ENCODE measurements around the gene ARHGEF26.

The ARHGEF26 gene

DNA sequence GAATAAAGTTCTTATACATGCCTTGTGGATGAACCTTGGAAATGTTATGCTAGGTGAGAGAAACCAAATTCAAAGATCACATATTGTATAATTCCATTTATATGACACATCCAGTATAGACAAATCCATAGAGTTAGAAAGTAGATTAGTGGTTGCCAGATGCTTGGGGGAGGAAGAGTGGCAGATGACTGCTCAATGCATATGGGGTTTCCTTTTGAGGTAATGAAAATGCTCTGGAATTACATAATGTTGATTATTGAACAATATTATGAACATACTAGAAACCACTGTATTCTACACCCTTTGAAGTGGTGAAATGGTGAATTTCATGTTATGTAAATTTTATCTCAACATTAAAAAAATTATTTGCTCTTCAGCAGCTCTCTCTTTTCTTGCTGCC lies 102.3 kb downstream of the ARHGEF26 start:
- H3K9ac ChIP-seq (ENCODE audit: low read depth in 1 of 2, low read length in 2 of 2) = no peak overlapping the region
- no peaks in the 10 kb centered on the region for H3K9me3 ChIP-seq (ENCODE audit: control insufficient read depth in 1 of 2, low read length in 2 of 2)
- no peaks in the 10 kb centered on the region for H3K27me3 ChIP-seq (ENCODE audit: control insufficient read depth in 1 of 2, insufficient read depth in 2 of 2, low read length in 2 of 2)
- H3K27ac ChIP-seq (ENCODE audit: low read depth, low read length) = no peak overlapping the region
- no peak overlapping the region for H3K4me3 ChIP-seq (ENCODE audit: low read depth in 1 of 2, low read length in 2 of 2)
- H3K36me3 ChIP-seq (ENCODE audit: control insufficient read depth in 1 of 2, insufficient read depth in 2 of 2, low read length in 2 of 2) = peaks cover 0 to 4% of the 10 kb centered on the region in 2 donors
- H3K4me1 ChIP-seq (ENCODE audit: control insufficient read depth in 1 of 2, insufficient read depth in 2 of 2, low read length in 2 of 2) = peaks cover 0 to 16% of the 10 kb centered on the region in 2 donors

DNA sequence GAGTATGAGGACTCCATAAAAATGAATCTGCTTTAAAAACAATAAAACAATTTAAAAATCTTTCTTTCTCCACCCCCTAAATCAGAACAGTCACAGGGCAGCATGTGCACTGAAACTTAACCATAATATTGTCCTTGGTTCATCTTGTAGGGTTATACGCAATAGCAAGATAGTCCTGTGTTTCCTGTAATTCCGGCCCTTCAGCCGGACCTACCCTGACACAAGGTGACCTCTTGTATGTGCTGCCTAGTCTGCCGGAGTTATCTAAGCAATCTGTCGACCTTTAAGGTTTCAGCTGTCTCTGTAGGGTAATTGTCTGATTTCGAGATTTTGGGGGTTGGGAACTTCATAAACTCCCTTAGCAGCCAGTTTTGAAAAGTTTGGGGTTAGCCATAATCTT lies 103.2 kb downstream of the ARHGEF26 start:
- no peaks in the 10 kb centered on the region for H3K27me3 ChIP-seq (ENCODE audit: control insufficient read depth in 1 of 2, insufficient read depth in 2 of 2, low read length in 2 of 2)
- H3K27ac ChIP-seq (ENCODE audit: low read depth, low read length) = no peak overlapping the region
- no peak overlapping the region for H3K9ac ChIP-seq (ENCODE audit: low read depth in 1 of 2, low read length in 2 of 2)
- peaks cover 0 to 16% of the 10 kb centered on the region in 2 donors for H3K4me1 ChIP-seq (ENCODE audit: control insufficient read depth in 1 of 2, insufficient read depth in 2 of 2, low read length in 2 of 2)
- H3K9me3 ChIP-seq (ENCODE audit: control insufficient read depth in 1 of 2, low read length in 2 of 2) = no peaks in the 10 kb centered on the region
- peaks cover 0 to 2% of the 10 kb centered on the region in 2 donors for H3K36me3 ChIP-seq (ENCODE audit: control insufficient read depth in 1 of 2, insufficient read depth in 2 of 2, low read length in 2 of 2)
- no peak overlapping the region for H3K4me3 ChIP-seq (ENCODE audit: low read depth in 1 of 2, low read length in 2 of 2)

DNA sequence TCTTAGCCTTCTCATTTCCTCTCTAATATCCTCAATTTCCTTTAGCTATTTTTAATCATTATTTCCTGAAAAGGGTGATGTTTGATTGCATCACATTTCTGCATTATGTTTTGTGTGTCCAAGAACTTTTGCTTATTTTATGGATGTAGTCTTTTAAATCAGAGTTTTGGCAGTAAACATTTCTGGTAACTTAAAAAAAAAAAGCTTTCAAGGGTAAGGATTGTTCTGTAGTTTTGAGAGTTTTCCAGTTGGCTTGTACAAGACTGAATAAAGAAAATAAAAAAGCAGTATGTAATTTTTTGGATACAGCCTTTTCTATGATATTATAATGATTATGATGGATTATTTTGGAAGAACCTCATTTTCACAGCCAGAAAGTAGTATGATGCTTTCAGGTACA lies 103.7 kb downstream of the ARHGEF26 start:
- Histone ChIP-seq H3K9ac (ENCODE audit: low read depth in 1 of 2, low read length in 2 of 2) (no peak overlapping the region), H3K36me3 (ENCODE audit: control insufficient read depth in 1 of 2, insufficient read depth in 2 of 2, low read length in 2 of 2) (peaks cover 0 to 4% of the 10 kb centered on the region in 2 donors), H3K9me3 (ENCODE audit: control insufficient read depth in 1 of 2, low read length in 2 of 2) (no peaks in the 10 kb centered on the region), H3K4me1 (ENCODE audit: control insufficient read depth in 1 of 2, insufficient read depth in 2 of 2, low read length in 2 of 2) (peaks cover 0 to 16% of the 10 kb centered on the region in 2 donors), H3K27ac (ENCODE audit: low read depth, low read length) (no peak overlapping the region), H3K27me3 (ENCODE audit: control insufficient read depth in 1 of 2, insufficient read depth in 2 of 2, low read length in 2 of 2) (no peaks in the 10 kb centered on the region), H3K4me3 (ENCODE audit: low read depth in 1 of 2, low read length in 2 of 2) (no peak overlapping the region)

- H3K9me3 ChIP-seq (ENCODE audit: control insufficient read depth in 1 of 2, low read length in 2 of 2) = no peaks in the 10 kb centered on the region
- H3K27ac ChIP-seq (ENCODE audit: low read depth, low read length) = no peak overlapping the region
- no peak overlapping the region for H3K4me3 ChIP-seq (ENCODE audit: low read depth in 1 of 2, low read length in 2 of 2)
- no peaks in the 10 kb centered on the region for H3K27me3 ChIP-seq (ENCODE audit: control insufficient read depth in 1 of 2, insufficient read depth in 2 of 2, low read length in 2 of 2)
- no peak overlapping the region for H3K9ac ChIP-seq (ENCODE audit: low read depth in 1 of 2, low read length in 2 of 2)
- H3K4me1 ChIP-seq (ENCODE audit: control insufficient read depth in 1 of 2, insufficient read depth in 2 of 2, low read length in 2 of 2) = peaks cover 0 to 16% of the 10 kb centered on the region in 2 donors
- peaks cover 0 to 4% of the 10 kb centered on the region in 2 donors for H3K36me3 ChIP-seq (ENCODE audit: control insufficient read depth in 1 of 2, insufficient read depth in 2 of 2, low read length in 2 of 2)
Measured at GRCh38 chr3:154225536-154225935, 104.3 kb downstream of the ARHGEF26 start.

- H3K27me3 ChIP-seq (ENCODE audit: control insufficient read depth in 1 of 2, insufficient read depth in 2 of 2, low read length in 2 of 2) = no peaks in the 10 kb centered on the region
- H3K9me3 ChIP-seq (ENCODE audit: control insufficient read depth in 1 of 2, low read length in 2 of 2) = no peaks in the 10 kb centered on the region
- H3K36me3 ChIP-seq (ENCODE audit: control insufficient read depth in 1 of 2, insufficient read depth in 2 of 2, low read length in 2 of 2) = peaks cover 0 to 10% of the 10 kb centered on the region in 2 donors
- peaks cover 0 to 14% of the 10 kb centered on the region in 2 donors for H3K4me1 ChIP-seq (ENCODE audit: control insufficient read depth in 1 of 2, insufficient read depth in 2 of 2, low read length in 2 of 2)
- no peak overlapping the region for H3K9ac ChIP-seq (ENCODE audit: low read depth in 1 of 2, low read length in 2 of 2)
- H3K27ac ChIP-seq (ENCODE audit: low read depth, low read length) = no peak overlapping the region
- H3K4me3 ChIP-seq (ENCODE audit: low read depth in 1 of 2, low read length in 2 of 2) = no peak overlapping the region
Measured at GRCh38 chr3:154227531-154227930, 106.3 kb downstream of the ARHGEF26 start.

DNA sequence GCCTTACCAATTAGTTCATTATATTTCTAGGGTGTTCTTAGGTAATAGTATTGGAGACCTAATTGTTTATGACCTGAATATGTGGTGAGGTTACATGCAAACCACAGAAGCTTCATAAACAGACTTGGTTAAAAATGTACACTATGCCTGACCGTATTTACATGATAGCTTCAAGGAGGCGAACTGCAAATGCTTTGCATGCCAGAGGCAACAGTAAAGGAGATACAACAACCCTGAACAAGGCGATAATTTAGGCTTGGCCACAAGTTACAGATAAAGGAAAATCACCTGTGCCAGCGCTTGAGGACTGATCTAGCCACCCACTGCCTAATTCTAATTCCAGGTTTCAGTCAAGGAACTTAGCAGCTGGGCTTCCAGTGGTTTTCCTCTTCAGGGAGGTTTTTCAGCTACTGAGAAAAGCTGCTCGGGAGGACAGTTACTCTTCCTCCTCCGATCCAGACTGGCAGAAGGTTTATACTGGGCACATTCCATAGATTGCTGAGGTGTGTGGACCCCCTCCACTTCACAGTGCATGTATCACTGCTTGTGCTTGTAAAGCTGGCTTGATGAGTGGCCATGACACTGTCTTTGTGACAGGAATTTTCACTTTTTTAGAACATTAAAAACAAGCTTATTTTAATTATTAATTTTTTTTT lies 107.5 kb downstream of the ARHGEF26 start:
- Histone ChIP-seq H3K9me3 (ENCODE audit: control insufficient read depth in 1 of 2, low read length in 2 of 2) (no peaks in the 10 kb centered on the region), H3K27me3 (ENCODE audit: control insufficient read depth in 1 of 2, insufficient read depth in 2 of 2, low read length in 2 of 2) (no peaks in the 10 kb centered on the region), H3K9ac (ENCODE audit: low read depth in 1 of 2, low read length in 2 of 2) (no peak overlapping the region), H3K27ac (ENCODE audit: low read depth, low read length) (no peak overlapping the region), H3K4me3 (ENCODE audit: low read depth in 1 of 2, low read length in 2 of 2) (no peak overlapping the region), H3K4me1 (ENCODE audit: control insufficient read depth in 1 of 2, insufficient read depth in 2 of 2, low read length in 2 of 2) (peaks cover 0 to 14% of the 10 kb centered on the region in 2 donors), H3K36me3 (ENCODE audit: control insufficient read depth in 1 of 2, insufficient read depth in 2 of 2, low read length in 2 of 2) (peaks cover 0 to 10% of the 10 kb centered on the region in 2 donors)

GRCh38 chr3:154229217-154229590 lies 108.0 kb downstream of the ARHGEF26 start:
- Histone ChIP-seq H3K9ac (ENCODE audit: low read depth in 1 of 2, low read length in 2 of 2) (no peak overlapping the region), H3K27me3 (ENCODE audit: control insufficient read depth in 1 of 2, insufficient read depth in 2 of 2, low read length in 2 of 2) (no peaks in the 10 kb centered on the region), H3K27ac (ENCODE audit: low read depth, low read length) (no peak overlapping the region)

DNA sequence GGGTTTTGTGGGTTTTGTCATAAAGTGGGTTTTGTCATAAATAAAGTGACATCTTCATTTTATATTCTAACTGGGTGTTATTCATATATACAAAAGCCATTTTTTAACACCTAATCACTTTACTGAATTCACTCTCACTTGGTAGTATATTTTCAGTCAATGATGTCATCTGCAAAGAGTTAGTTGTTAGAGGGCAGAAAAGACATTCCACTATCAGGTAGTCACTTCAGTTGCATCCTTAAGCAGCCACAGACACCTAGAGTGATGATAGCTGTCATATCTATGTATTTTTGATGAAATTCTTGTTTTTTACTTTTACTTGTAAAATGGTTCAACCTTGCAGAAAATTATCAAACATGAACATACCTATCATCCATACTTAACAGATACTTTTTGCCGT lies 114.1 kb downstream of the ARHGEF26 start:
- no peak overlapping the region for H3K9ac ChIP-seq (ENCODE audit: low read depth in 1 of 2, low read length in 2 of 2)
- peaks cover 6 to 9% of the 10 kb centered on the region in 2 donors for H3K36me3 ChIP-seq (ENCODE audit: control insufficient read depth in 1 of 2, insufficient read depth in 2 of 2, low read length in 2 of 2)
- H3K27ac ChIP-seq (ENCODE audit: low read depth, low read length) = no peak overlapping the region
- no peaks in the 10 kb centered on the region for H3K9me3 ChIP-seq (ENCODE audit: control insufficient read depth in 1 of 2, low read length in 2 of 2)
- H3K27me3 ChIP-seq (ENCODE audit: control insufficient read depth in 1 of 2, insufficient read depth in 2 of 2, low read length in 2 of 2) = no peaks in the 10 kb centered on the region
- H3K4me1 ChIP-seq (ENCODE audit: control insufficient read depth in 1 of 2, insufficient read depth in 2 of 2, low read length in 2 of 2) = no peaks in the 10 kb centered on the region
- no peak overlapping the region for H3K4me3 ChIP-seq (ENCODE audit: low read depth in 1 of 2, low read length in 2 of 2)

More at GRCh38 chr3:154229217-154229590, 108.0 kb downstream of the ARHGEF26 start:
- Histone ChIP-seq H3K4me1 (ENCODE audit: control insufficient read depth in 1 of 2, insufficient read depth in 2 of 2, low read length in 2 of 2) (peaks cover 0 to 14% of the 10 kb centered on the region in 2 donors), H3K9me3 (ENCODE audit: control insufficient read depth in 1 of 2, low read length in 2 of 2) (no peaks in the 10 kb centered on the region), H3K36me3 (ENCODE audit: control insufficient read depth in 1 of 2, insufficient read depth in 2 of 2, low read length in 2 of 2) (peaks cover 0 to 10% of the 10 kb centered on the region in 2 donors), H3K4me3 (ENCODE audit: low read depth in 1 of 2, low read length in 2 of 2) (no peak overlapping the region)

- H3K36me3 ChIP-seq (ENCODE audit: control insufficient read depth in 1 of 2, insufficient read depth in 2 of 2, low read length in 2 of 2) = peaks cover 9 to 14% of the 10 kb centered on the region in 2 donors
- no peaks in the 10 kb centered on the region for H3K27me3 ChIP-seq (ENCODE audit: control insufficient read depth in 1 of 2, insufficient read depth in 2 of 2, low read length in 2 of 2)
- no peaks in the 10 kb centered on the region for H3K4me1 ChIP-seq (ENCODE audit: control insufficient read depth in 1 of 2, insufficient read depth in 2 of 2, low read length in 2 of 2)
- H3K4me3 ChIP-seq (ENCODE audit: low read depth in 1 of 2, low read length in 2 of 2) = no peak overlapping the region
- H3K27ac ChIP-seq (ENCODE audit: low read depth, low read length) = no peak overlapping the region
- H3K9me3 ChIP-seq (ENCODE audit: control insufficient read depth in 1 of 2, low read length in 2 of 2) = no peaks in the 10 kb centered on the region
- H3K9ac ChIP-seq (ENCODE audit: low read depth in 1 of 2, low read length in 2 of 2) = no peak overlapping the region
Measured at GRCh38 chr3:154236331-154236730, 115.1 kb downstream of the ARHGEF26 start.

GRCh38 chr3:154240235-154240634 lies 119.0 kb downstream of the ARHGEF26 start:
- no peaks in the 10 kb centered on the region for H3K4me1 ChIP-seq (ENCODE audit: control insufficient read depth in 1 of 2, insufficient read depth in 2 of 2, low read length in 2 of 2)
- no peaks in the 10 kb centered on the region for H3K9me3 ChIP-seq (ENCODE audit: control insufficient read depth in 1 of 2, low read length in 2 of 2)
- H3K36me3 ChIP-seq (ENCODE audit: control insufficient read depth in 1 of 2, insufficient read depth in 2 of 2, low read length in 2 of 2) = peaks cover 9 to 15% of the 10 kb centered on the region in 2 donors
- no peaks in the 10 kb centered on the region for H3K27me3 ChIP-seq (ENCODE audit: control insufficient read depth in 1 of 2, insufficient read depth in 2 of 2, low read length in 2 of 2)
- no peak overlapping the region for H3K27ac ChIP-seq (ENCODE audit: low read depth, low read length)
- no peak overlapping the region for H3K9ac ChIP-seq (ENCODE audit: low read depth in 1 of 2, low read length in 2 of 2)
- no peak overlapping the region for H3K4me3 ChIP-seq (ENCODE audit: low read depth in 1 of 2, low read length in 2 of 2)
